Ishikawa (cell line): ENCODE data around the gene DGCR8.

Source experiments
- CEBPB ChIP-seq: IDR thresholded peaks from 2 replicates; pipeline ENCODE4 v1.6.1; 2012
- CREB1 ChIP-seq: IDR thresholded peaks from 2 replicates; pipeline ENCODE4 v1.6.1; 2012; ENCODE audit warnings: low read depth
- EGR1 ChIP-seq: IDR thresholded peaks from 2 replicates; pipeline ENCODE4 v1.6.1; 2012
- EP300 ChIP-seq: IDR thresholded peaks from 2 replicates; pipeline ENCODE4 v1.6.1; 2012; ENCODE audit warnings: borderline replicate concordance
- FOXM1 ChIP-seq: IDR thresholded peaks from 2 replicates; pipeline ENCODE4 v1.6.1; 2012; ENCODE audit warnings: low read depth, borderline replicate concordance
- MAX ChIP-seq: IDR thresholded peaks from 2 replicates; pipeline ENCODE4 v1.6.1; 2012
- NFIC ChIP-seq: IDR thresholded peaks from 2 replicates; pipeline ENCODE4 v1.6.1; 2012
- RAD21 ChIP-seq: IDR thresholded peaks from 2 replicates; pipeline ENCODE4 v1.6.1; 2012; ENCODE audit warnings: low read depth
- REST ChIP-seq: IDR thresholded peaks from 2 replicates; pipeline ENCODE4 v1.6.1; 2012; ENCODE audit warnings: low read depth, mild to moderate bottlenecking
- TAF1 ChIP-seq: IDR thresholded peaks from 2 replicates; pipeline ENCODE4 v1.6.1; 2012; ENCODE audit warnings: low read depth, mild to moderate bottlenecking
- TCF12 ChIP-seq: IDR thresholded peaks from 2 replicates; pipeline ENCODE4 v1.6.1; 2012; ENCODE audit warnings: low read depth
- TEAD4 ChIP-seq: IDR thresholded peaks from 2 replicates; pipeline ENCODE4 v1.6.1; 2012
- USF1 ChIP-seq: IDR thresholded peaks from 2 replicates; pipeline ENCODE4 v1.6.1; 2012
- YY1 ChIP-seq: IDR thresholded peaks from 2 replicates; pipeline ENCODE4 v1.6.1; 2012; ENCODE audit warnings: low read depth
- ZBTB7A ChIP-seq: IDR thresholded peaks from 2 replicates; pipeline ENCODE4 v1.6.1; 2012; ENCODE audit warnings: low read depth

The DGCR8 gene

GRCh38 chr22:20093418-20094196 lies 13.6 kb downstream of the DGCR8 start:
- TF ChIP-seq TEAD4 (no peak), RAD21 (no peak), CEBPB (no peak), YY1 (no peak), REST (no peak), MAX (no peak), USF1 (no peak), EGR1 (no peak), TAF1 (no peak), TCF12 (no peak), EP300 (no peak), FOXM1 (no peak), ZBTB7A (no peak), CREB1 (no peak), NFIC (no peak)

GRCh38 chr22:20094197-20094807 lies 14.3 kb downstream of the DGCR8 start:
- TF ChIP-seq FOXM1 (no peak), TCF12 (no peak)

GRCh38 chr22:20095521-20095920 lies 15.5 kb downstream of the DGCR8 start:
- TF ChIP-seq USF1 (no peak), RAD21 (no peak), TEAD4 (no peak), MAX (no peak), CEBPB (no peak), EP300 (no peak), ZBTB7A (no peak), CREB1 (no peak), TCF12 (no peak), FOXM1 (no peak), TAF1 (no peak), YY1 (no peak), REST (no peak), NFIC (no peak), EGR1 (no peak)

GRCh38 chr22:20096574-20097420 lies 16.8 kb downstream of the DGCR8 start:
- TF ChIP-seq RAD21 (no peak), EGR1 (no peak), MAX (no peak), CREB1 (no peak), REST (no peak), FOXM1 (no peak), TAF1 (no peak), YY1 (no peak), USF1 (no peak), TEAD4 (no peak), EP300 (no peak), NFIC (no peak), CEBPB (no peak), TCF12 (no peak), ZBTB7A (no peak)
